Left colon (tissue), 2 donors: ENCODE results near the gene BICD1. TPM values are rescaled to one million over a fixed set of nuclear protein-coding genes. Genes with fewer than 3 reads are reported as not detected.
"Not testable (repeated sequence)": the region's sequence is repeated elsewhere in the genome, so short reads cannot be mapped to it uniquely, and the experiment has no call there.

ENCODE experiments used
- ATAC-seq: fragments of 200-7000 bp; cut with Tn5 transposase; one replicate; pipeline ENCODE4 v1.9.1; 2020; ENCODE audit warnings: mild to moderate bottlenecking, moderate library complexity
- DNase-seq, 2 donors: peaks; one replicate each; pipeline ENCODE4 v3.0.0-alpha.2; 2020
- intact Hi-C, 2 donors: fragments of 100-400 bp; cut with DNase I in 1 of 2; cut with micrococcal nuclease in 1 of 2; formaldehyde crosslinking; loops; one replicate each; pipeline versions ENCODE4 v1.11.2 to v1.14.0; 2022; cut with DNase I, micrococcal nuclease
- total RNA-seq, 2 donors: library from RNA; stranded (reverse); fragmentation: NEBNext Ultra II Directional; extraction: Animal tissue kit (Norgen Biotek cat#: 25700); gene quantifications; one replicate each; pipeline ENCODE4 v1.2.1, GENCODE V29; 2021
- donor health status: DM: no; HTN: no; CAD: no.
- donor health status: DM: yes; HTN: yes; CAD: no.

Gene BICD1
- total RNA-seq, 2 donors from 2014 or later, result 3.0 to 5.0 TPM

GRCh38 chr12:32171211-32171610 is 64.6 kb downstream of the BICD1 start:
- intact Hi-C loops, result no loop called here
- ATAC-seq (no peak), DNase-seq (no peak)

DNA sequence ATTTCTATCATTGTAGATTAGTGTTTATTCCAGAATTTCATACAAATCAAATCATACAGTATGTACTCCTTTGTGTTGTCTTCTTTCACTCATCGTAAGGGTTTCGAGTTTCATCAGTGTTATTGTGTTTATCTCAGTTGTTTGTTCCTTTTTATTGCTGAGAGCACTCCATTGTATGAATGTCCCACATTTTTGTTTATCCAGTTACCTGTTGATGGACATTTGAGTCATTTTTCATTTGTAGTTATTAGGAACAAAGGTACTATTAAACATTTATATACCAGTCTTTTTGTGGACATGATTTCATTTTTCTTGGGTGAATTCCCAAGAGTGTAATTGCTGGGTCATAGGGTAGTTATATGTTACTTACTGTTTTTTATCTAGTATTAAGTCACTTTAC is 70.0 kb downstream of the BICD1 start:
- DNase-seq, result no peak
- intact Hi-C loops, result no loop called here
- no peak for ATAC-seq

DNA sequence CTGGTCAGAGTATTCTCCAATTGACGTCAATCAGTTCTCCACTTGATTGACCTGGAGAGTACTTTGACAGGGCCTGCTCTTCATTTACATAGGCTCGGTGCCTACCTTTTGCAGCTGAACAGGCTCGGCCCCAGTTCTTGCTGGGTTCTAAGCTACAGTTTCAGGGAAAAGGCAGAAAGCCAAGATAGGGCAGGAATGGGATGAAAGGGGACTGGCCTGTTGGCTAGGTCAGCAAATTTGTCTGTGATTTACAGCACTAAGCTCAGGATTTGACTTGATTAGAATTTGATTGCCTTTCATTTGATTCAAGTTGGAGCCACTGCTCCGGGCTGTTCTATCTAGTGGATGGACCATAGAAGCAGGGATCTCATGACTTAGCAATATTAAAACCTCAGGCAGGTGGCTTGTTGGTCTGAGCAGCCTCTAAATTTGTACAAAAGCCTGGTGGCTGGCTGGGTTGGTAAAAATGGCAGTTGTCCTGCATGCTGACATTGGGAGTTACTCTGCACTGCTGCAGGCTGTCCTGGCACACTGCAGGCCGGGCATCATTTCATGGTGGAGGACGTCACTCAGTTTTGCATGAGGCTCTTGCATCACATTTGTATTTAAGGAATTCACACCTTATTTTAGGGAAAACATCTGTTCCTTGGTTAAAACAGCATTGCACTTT is 71.8 kb downstream of the BICD1 start:
- intact Hi-C loops, result no loop called here
- DNase-seq (no peak), ATAC-seq (no peak)

DNA sequence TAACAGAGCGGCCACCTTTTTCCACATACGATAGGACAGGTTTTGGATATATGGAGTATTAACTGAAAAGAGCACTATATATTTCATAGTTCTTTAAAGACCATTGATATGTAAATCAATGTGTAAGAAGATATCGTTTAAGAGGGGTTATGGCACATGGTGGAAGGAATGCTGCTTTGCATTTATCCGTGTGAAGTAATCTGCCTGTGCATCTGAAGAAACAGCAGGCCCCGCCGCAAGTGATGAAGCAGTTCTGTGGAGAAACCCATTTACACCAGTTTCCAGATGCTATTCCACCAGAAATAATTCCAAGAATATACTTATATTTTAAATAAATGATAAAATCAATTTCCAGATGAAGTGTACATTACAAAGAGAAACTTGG is 72.4 kb downstream of the BICD1 start:
- ATAC-seq (no peak), DNase-seq (no peak)
- intact Hi-C loops, result no loop called here

GRCh38 chr12:32181498-32182175 is 75.0 kb downstream of the BICD1 start:
- DNase-seq, result no peak
- intact Hi-C loops, result no loop called here
- ATAC-seq, result no peak

GRCh38 chr12:32183650-32184049 is 77.0 kb downstream of the BICD1 start:
- DNase-seq, result no peak
- intact Hi-C loops, result no loop called here
- ATAC-seq, result no peak

- intact Hi-C loops, DNase-seq, ATAC-seq: not testable (repeated sequence)
Observed at GRCh38 chr12:32187127-32187526, 80.5 kb downstream of the BICD1 start.

DNA sequence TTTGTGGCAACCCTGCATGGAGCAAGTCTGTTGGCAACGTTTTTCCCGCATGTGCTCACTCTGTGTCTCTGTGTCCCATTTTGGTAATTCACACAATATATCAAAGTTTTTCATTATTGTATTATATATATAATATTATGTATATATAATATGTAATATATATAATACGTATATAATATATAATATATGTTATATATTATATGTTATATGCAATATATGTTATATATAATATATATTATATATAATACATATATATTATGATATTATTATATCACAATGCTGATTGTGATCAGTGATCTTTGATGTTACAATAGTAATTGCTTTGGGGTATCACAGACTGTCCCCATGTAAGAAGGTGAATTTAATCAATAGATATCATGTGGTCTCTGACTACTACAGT is 84.8 kb downstream of the BICD1 start:
- DNase-seq (no peak), ATAC-seq (no peak)
- intact Hi-C loops, result no loop called here

DNA sequence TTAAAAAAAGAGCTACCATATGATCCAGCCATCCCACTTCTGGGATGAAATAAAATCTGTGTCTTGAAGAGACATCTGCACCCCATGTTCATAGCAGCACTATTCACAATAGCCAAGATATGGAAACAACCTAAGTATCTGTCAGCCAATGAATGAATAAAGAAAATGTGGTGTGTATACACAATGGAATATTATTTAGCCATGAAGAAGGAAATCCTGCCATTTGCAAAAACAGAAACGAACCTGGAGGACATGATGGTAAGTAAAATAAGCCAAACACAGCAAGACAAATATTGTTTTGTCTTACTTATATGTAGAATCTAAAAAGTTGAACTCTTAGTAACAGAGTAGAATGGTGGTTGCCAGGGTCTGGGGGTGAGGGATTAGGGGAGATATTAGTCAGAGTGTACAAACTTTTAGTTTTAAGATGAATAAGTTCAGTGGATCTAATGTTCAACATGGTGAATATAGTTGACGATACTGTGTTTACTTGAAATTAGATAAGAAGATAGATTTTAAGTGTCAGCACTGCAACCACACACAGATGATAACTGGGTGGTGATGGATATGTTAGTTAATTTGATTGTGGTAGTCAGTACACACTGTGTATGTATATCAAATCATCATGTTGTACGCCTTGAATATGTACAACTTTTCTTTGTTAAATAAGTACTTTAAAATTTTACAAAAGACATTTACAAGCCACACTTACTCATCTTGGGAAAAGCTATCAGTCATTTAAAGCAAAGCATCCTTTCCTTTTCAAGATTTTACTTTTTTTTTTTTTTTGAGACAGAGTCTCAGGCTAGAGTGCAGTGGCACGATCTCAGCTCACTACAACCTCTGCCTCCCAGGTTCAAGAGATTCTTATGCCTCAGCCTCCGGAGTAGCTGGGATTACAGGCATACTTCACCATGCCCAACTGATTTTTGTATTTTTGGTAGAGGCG is 89.9 kb downstream of the BICD1 start:
- no peak for DNase-seq
- ATAC-seq, result no peak
- intact Hi-C loops, result no loop called here

GRCh38 chr12:32197421-32197820 is 90.8 kb downstream of the BICD1 start:
- no peak for DNase-seq
- intact Hi-C loops, result no loop called here

GRCh38 chr12:32198555-32198954 is 91.9 kb downstream of the BICD1 start:
- intact Hi-C loops, result no loop called here
- DNase-seq (no peak), ATAC-seq (no peak)

More at GRCh38 chr12:32197421-32197820, 90.8 kb downstream of the BICD1 start:
- ATAC-seq, result no peak

- no peak for ATAC-seq
- DNase-seq, result no peak
- intact Hi-C loops, result no loop called here
Observed at GRCh38 chr12:32201096-32201495, 94.4 kb downstream of the BICD1 start.

- no peak for ATAC-seq
- intact Hi-C loops, result no loop called here
- no peak for DNase-seq
Observed at GRCh38 chr12:32201976-32202375, 95.3 kb downstream of the BICD1 start.

DNA sequence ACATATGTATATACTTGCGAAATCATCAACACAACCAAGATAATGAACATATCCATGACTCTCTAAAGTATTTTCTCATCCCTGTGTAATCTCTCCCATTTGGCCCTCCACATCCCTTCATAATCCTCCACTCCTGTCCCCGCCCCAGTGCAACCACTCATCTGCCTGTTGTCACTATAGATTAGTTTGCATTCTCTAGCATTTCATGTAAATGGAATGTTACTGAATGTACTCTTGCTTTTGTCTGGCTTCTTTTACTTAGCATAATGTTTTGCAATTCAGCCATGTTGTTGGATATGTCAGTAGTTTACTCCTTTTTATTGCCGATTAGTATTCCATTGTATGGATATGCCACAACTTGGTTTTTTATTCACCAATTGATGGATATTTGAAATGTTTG is 99.1 kb downstream of the BICD1 start:
- no peak for ATAC-seq
- DNase-seq, result no peak
- intact Hi-C loops, result no loop called here

DNA sequence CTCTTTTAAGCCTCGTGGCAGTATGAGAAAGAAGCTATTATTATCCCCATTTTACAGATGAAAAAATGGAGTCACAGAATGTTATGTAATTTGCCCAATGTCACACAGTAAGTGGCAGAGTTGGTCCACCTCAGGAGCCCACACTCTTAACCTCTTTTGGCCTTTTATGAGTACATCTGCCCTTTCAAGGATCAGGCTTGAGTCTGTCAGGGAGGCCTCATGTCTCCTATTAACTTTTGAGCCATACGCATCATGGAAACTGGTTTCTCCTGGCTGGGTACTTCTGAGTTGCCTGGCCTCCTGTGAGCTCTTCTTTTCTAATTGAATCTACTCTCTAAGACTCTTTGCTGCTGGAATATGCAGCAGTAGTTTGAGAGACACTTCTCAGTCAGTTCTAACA is 101.7 kb downstream of the BICD1 start:
- DNase-seq (no peak), ATAC-seq (no peak)
- intact Hi-C loops, result no loop called here

DNA sequence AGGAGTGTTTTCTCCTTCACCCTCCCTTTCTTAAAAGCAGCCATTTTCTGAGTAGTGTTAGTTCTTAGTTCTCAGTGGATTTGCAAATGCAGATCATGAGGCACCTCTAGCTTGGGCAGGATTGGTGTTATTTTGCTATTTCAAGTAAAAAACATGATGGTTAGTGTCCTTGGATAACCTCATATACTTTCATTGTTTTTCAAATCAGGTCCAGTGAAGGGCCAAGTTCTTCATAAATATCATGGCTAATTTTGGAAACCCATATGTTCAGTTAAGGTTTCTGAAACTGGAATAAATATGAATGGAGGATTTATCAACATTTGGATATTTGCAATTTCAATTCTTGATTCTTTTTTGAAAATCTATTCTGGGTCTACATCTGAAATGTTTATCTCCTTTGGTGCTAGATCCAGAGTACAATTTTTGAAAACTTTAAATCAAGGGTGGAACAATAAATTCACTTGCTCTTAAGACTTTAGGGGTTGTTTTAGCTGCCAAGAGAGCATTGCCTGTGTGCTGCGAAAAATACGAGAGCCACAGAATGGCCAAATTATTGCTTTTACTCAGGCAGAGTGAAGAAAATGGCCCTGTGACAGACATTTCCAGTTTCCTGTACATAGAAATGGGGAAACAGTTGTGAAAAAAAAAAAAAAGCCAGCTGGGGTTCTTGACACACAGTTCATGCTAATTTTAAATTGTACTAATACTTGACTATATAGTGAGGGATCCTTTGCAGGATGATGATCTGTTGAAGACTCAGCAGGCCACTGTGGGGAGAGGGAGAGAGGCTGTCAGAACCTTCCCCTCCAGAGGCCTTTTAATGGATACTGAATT is 104.6 kb downstream of the BICD1 start:
- intact Hi-C loops, result no loop called here
- ATAC-seq (no peak), DNase-seq (no peak)

- intact Hi-C loops, result no loop called here
- ATAC-seq (no peak), DNase-seq (no peak)
Observed at GRCh38 chr12:32211900-32212156, 105.2 kb downstream of the BICD1 start.

GRCh38 chr12:32214723-32215122 is 108.1 kb downstream of the BICD1 start:
- intact Hi-C loops, result loop anchor here in 1 of 2 donors (5.0 kb wide), 1 partner anchor 38 kb away; no protein-coding TSS in a partner anchor
- DNase-seq (no peak), ATAC-seq (no peak)
